ENCODE results near the gene TSKS.

TSKS gene

DNA sequence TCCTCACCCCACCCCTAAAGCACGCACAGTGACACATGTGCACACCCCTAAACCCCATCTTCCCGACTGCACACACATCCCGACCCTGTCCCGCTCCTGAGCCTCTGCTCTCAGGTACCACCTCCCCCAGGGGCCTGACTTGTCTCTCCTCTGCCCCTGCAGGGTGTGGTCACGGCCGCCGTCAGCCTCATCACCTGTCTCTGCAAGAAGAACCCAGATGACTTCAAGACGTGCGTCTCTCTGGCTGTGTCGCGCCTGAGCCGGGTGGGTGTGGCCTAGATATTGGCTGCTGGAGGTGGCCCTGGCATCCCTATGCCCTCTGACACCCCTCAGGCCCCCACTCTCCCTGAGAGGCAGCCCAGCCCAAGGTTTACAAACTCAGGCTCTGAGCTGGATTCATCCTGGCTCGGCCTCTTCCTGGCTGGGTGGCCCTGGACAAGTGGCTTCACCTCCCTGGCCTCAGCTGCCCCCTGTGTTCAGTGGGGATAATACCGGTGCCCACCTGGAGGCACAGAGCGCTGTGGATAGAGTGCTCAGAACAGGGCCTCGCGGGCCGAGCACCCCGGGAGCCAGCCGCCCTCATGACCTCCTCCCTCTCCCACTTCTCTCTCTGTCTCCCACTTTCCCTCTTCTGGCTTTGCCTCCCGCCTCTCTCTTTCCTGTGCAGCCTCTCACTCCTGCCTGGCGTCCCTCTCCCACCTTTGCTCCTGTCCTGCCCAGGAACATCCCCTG, 29.9 kb upstream of the TSKS start:
- DNase-seq (ENCODE audit: low read depth): no peak

DNA sequence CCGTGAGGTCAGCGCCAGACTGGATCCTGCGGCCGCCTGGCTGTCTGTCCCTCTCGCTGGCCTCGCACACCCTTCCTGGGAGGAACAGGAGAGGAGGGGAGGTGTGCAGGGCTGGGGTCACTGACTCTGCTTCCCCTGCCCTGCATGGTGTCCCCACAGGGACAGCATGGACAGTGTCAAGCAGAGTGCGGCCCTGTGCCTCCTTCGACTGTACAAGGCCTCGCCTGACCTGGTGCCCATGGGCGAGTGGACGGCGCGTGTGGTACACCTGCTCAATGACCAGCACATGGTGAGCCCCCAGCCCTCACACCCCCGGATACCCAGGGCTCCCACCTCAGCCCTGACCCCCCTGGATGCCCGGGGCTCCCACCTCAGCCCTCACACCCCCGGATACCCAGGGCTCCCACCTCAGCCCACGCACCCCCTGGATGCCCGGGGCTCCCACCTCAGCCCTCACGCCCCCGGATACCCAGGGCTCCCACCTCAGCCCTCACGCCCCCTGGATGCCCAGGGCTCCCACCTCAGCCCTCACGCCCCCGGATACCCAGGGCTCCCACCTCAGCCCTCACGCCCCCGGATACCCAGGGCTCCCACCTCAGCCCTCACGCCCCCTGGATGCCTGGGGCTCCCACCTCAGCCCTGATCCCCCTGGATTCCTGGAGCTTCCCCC, 28.8 kb upstream of the TSKS start:
- no peak for DNase-seq (ENCODE audit: low read depth)

DNA sequence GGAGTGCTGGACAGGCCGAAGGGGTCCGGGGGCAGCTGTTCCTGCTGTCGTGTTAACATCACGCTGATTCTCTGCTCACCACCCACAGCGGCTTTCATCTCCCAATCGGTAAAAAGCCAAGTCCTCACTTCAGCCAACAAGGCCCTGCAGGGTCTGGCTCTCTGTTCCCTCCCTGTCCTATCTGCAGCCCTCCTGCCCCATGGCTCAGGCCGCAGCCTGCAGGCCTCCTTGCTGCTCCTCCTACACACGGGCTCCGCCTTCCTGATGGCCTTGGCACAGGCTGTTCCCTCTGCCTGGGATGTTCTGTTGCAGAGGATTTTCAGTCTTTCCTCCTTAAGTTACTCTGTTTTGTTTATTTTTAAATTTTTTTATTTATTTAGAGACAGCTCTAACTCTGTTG, 27.8 kb upstream of the TSKS start:
- DNase-seq (ENCODE audit: low read depth): no peak

DNA sequence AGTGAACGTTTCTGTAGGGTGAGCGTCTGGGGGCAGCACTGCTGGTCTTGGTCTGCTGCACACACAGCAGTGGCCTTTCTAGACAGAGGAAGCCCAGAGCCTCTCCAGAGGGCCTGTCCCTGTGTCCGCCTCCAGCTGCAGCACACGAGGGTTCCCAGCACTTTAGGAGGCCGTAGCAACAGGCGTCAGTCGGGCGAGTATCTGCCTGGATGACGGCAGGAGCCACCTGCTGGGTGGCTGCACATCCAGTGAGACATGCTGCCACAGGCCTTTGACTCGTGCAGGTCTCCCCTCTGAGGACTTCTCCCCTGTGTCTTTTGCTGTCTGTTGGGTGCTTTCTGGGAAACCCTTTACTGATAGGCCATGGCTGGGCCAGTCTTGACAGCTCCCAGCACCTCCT, 25.8 kb upstream of the TSKS start:
- DNase-seq (ENCODE audit: low read depth): no peak

DNA sequence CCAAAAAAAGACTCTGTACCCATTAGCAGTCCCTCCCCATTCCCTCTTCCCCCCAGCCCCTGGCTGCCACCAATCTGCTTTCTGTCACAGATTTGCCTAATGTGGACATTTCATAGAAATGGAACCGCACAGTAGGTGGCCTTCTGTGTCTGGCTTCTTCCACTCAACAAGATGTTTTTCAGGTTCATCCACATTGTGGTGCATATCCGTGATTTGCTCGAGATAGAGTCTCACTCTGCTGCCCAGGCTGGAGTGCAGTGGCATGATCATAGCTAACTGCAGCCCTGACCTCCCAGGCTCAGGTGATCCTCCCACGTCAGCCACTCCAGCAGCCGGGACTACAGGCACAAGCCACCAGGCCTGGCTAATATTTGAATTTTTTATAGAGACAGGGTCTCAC, 24.6 kb upstream of the TSKS start:
- DNase-seq (ENCODE audit: low read depth): no peak

DNA sequence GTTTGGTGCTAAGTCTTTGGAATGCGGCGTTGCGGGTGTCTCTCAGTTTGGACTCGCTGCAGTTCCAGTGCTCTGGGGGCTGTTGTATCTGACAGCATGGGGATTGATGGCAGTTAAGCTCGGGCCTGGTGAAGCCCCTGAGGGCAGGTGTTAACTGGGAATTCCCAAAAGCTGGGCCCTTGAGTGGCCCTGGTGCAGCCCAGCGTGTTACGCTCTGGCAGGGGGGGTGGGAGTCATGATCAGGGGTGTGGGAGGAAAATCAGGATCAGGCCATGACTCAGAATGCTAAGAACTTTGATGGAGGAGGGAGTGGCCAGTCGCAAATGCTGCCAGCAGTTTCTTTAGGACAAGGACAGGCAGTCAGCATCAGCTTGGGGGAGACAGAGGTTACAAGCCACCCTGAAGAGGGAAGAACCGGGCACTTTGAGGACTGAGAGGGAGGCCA, 23.3 kb upstream of the TSKS start:
- no peak for DNase-seq (ENCODE audit: low read depth)

DNA sequence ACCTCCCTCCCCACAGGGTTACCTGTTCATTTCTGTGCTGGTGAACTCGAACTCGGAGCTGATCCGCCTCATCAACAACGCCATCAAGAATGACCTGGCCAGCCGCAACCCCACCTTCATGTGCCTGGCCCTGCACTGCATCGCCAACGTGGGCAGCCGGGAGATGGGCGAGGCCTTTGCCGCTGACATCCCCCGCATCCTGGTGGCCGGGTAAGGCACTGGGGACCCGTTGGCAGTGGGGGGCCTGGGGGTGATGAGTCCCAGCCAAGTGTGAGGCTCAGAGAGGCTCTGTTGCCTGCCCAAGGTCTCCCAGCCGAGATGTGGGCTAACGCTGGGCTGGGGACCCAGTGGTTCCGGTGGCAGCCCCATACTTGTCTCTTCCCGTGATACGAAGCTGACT, 19.4 kb upstream of the TSKS start:
- no peak for DNase-seq (ENCODE audit: low read depth)

DNA sequence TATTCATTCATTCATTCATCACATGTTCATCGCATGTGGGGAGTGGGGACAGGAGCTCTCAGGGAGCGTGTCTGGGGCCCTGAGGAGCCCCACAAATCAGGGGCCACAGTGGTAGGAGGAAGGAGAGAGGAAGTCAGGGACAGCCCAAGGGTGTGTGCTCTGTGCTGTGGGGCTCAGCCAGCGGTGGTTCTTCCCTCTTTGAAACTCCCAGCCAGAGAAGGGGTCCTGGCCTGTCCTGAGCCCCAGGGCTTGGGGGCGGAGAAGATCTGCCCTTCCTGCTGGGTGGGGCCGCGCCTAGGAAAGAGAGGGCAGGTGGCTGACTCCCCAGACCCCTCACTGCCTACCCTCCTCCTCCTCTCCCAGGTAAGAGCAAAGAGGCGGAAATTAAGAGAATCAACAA, 18.3 kb upstream of the TSKS start:
- no peak for DNase-seq (ENCODE audit: low read depth)

DNA sequence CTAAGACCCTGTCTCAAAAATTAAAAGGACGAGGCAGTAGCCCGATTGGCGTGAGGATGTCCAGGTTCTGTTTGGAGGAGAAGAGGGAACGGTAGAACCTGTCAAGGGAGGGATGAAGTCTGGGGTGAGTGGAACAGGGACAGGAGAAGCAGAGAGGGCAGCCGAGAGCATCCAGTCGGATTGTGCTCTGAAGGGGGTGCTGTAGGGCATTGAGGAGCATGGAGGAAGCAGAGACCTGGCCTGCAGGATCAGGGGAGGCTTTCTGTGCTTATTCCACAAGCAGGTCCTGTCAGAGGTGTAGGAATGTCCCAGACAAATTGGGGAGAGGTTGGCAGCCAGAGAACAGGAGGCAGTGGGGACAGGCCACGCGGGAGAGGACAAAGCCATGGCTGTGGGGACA, 17.8 kb upstream of the TSKS start:
- DNase-seq (ENCODE audit: low read depth): no peak

DNA sequence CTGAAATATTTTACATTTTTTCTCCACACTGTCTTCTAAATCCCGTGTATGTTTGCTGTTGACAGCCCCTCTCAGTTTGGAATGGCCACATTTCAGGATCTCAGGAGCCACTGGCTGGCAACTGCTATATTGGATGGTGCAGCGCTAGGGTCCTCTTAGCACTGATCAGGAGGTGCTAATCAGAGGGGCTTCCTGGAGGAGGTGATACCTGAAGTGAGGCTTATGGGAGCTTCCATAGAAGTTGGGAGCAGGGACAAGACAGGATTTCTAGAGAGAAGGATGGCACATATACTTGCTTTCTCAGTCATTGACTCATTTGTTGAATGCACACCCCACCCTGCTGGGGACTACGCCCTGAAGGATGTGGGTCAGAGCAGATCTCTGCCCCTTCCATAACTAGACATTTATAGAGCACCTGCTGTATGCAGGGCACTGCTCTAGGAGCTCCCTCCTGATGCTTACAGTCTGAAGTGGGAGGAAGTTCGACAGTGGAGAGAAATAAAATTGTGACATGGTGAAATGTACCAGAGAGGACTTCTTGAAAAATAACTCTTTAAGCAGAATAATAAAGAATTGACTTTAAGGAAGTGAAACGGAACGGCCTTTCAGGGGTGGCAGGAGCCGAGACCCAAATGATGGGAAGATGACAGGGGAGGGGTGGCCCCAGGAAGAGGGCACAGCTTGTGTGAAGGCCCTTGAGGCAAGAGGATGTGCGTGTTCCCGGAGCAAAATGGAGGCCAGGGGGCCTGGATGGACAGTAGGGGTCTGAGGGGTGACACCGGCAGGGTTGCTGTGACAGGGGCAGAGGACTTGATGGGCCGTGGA, 16.8 kb upstream of the TSKS start:
- no peak for DNase-seq (ENCODE audit: low read depth)

DNA sequence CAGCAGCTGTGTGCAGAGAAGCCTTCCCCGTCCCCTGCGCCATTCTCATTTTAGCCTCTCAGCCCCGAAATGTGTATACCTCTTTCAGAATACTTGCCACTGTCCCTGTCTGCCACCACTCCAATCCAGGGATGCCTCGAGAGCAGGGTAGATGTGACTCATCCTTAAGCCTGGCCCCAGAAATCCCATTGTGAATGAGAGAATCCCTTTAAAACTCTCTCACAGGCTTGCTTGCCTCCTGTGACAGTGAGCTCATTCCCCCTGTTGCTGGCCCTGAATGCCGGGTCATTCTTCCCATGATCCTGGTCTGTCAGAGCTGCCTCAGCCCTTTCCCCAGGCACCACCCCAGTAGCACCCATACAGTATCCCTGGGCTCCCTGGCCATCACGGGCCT, 13.3 kb upstream of the TSKS start:
- no peak for DNase-seq (ENCODE audit: low read depth)

DNA sequence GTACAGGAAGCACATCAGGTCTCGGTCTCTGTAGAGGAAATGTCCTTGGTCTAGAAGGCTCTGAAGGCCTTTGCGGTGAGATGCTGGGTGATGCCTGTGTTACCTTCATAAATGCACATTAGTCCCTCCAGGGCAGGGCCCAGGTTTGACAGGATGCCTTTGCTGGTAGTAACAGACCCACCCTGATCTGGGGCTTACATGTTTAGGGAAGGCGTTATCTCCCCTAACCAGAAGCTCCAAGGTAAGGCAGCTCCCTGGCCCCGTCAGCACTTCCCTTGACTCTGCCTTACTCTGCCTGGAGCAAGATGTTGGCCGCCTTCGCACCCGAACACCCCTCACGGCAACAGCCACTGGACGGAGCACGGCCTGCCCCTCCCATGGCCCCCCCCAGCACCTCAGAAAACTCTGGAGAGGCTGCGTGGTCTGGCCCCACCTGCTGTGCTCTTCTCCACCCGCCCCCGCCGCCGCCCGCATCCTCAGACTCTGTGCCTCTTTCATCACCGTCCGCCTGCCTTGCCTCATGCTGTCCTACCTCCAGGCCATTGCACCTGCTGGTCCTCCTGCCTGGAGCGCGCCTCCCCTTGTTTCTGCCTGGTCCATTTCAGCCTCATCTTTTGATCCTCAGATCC, 12.8 kb upstream of the TSKS start:
- no peak for DNase-seq (ENCODE audit: low read depth)

DNA sequence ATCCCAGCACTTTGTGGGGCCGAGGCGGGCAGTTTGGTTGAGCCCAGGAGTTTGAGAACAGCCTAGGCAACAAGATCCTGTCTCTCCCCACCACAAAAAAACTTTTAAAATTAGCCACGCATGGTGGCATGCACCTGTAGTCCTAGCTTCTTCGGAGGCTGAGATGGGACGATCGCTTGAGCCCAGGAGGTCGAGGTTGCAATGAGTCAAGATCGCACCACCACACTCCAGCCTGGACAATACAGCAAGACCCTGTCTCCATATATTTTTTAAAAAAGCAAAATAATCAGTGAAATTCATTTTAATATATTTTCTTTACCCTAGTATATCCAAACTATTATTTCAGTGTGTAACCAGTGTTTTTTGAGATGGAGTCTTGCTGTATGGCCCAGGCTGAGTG, 11.9 kb upstream of the TSKS start:
- DNase-seq (ENCODE audit: low read depth): no peak

DNA sequence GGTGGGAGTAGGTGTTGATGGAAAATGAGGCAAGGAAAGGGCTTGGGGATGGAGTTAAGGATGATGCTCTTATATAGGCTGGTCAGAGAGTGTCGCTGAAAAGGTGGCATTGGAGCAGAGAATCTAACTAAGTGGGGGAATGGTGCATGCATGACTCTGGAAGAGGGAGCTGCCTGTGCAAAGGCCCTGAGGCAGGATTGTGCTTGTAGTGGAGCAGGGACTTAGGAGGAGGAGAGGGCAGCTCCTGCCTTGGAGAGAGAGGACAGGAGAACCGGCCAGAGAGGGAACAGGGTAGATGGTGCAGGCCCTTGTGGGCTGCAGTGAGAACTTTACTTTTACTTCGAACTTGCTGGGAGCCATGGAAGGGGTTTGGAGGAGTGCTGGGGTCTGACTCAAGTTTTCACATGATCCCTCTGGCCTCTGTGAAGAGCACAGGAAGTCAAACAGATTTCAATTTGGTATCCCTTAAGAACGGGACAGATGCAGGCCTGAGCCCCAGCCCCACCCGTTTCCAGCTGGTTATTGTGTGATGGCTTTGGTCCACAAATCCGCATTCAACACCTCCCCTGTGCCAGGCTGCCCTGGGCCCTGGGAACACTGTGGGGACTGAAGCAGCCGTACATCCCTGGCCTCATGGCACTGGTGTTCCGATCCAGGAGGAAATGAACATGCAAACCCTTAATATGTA, 10.7 kb upstream of the TSKS start:
- no peak for DNase-seq (ENCODE audit: low read depth)

DNA sequence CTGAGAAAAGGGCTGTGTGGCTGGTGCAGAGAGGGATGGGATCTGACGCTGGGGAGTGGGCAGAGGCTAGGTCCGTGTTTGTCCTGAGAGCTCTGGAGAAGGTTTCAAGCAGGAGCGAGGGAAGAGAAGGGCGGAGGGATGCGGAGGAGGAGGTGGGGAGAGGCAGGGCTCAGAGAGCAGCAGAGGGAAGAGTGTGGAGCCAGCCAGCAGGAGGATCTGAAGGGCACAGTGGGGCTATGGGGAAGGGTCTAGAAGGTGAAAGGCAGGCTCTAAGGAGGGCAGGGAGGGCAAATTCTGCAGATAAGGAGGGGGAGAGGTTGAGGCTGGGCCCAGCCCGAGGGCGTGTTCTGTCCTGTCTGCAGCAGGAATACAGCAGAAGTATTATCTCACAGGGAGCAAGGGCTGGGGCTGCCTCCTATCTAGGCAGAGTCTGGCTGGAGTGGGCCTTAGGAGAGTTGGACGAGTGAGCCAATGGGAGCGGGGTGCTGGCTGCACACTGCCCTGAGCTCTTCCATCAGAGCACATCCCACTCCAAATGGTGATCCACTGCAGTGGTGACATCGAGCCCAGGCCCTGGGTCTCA, 9.8 kb upstream of the TSKS start:
- no peak for DNase-seq (ENCODE audit: low read depth)

DNA sequence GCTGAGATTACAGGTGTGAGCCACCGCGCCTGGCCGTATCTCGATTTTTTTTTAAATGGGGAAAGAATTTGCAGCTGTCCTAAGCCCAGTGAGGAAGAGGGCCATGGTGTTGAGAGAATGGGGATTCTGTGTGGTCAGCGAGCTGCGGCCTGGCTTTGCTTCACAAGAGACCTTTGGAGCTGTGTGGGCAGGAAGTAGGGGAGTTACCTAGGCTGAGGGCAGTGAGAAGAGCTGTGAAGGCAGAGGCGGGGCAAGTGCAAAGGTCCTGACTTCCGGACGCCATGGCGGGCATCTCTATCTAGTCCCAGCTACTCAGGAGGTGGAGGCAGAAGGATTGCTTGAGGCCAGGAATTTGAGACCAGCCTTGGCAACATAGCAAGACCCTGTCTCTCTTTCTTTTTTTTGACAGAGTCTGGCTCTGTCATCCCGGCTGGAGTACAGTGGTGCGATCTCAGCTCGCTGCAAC, 8.6 kb upstream of the TSKS start:
- DNase-seq (ENCODE audit: low read depth): no peak

DNA sequence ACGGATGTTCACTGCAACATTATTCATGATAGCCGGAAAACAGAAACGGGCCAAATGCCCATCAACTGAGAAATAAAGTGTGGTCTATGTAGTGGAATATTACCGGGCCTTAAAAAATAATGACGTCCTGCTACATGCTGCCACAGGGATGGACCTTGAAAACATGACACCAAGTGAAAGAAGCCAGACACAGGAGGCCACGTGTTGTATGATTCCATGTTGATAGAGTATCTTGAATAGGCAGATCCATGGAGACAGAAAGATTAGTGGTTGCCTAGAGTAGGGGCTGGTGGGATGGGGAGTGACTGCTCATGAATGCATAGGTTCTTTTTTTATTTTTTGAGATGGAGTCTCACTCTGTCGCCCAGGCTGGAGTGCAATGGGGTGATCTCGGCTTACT, 7.4 kb upstream of the TSKS start:
- no peak for DNase-seq (ENCODE audit: low read depth)

DNA sequence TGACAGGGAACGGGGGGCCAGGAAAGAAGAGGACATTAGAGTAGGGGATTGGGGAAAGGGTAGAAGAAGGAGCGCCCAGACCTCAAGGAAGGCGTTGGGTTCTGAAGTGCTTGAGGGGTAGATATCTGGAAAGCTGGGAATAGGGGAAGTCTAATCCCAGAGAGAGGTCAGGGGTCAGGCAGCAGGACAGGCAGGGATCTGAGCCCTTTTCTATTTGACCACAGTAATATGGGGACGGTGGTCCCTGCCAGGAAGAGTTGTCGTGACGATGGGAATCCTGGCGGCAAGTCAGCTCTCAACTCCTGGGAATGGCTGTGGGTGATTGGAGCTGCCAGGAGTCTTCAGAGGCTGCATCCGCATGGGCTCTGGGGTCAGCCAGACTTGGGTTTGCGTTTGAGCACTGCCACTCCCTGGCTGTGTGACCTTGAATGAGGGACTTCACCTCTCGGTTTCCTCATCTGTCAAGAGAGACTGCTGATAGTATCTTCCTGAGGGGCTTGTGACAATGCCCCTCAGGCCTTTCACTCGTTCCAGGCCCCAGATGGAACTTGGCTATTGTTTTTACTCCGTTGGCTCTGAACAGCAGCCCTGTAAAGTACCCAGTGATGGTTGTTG, 5.0 kb upstream of the TSKS start:
- no peak for DNase-seq (ENCODE audit: low read depth)

DNA sequence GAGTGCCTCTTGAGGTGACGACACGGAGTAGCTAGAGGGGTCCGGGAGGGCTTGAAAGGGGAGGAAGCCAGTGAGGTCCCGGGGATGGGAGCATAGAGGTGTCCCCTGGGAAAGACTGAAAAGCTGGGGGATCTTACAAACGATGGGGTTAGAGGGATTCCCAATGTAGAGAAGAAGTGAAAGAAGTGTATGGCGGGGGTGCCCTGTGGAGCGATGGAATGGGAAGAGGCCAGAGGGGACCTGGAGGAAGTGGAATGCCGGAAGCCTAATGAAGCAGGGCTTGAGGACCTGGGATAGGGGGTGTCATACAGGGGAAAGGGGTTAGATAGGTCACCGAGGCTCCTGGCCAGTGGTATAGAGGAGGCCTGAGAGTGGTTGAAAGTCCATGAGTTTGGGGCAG, 4.3 kb upstream of the TSKS start:
- DNase-seq (ENCODE audit: low read depth): no peak

DNA sequence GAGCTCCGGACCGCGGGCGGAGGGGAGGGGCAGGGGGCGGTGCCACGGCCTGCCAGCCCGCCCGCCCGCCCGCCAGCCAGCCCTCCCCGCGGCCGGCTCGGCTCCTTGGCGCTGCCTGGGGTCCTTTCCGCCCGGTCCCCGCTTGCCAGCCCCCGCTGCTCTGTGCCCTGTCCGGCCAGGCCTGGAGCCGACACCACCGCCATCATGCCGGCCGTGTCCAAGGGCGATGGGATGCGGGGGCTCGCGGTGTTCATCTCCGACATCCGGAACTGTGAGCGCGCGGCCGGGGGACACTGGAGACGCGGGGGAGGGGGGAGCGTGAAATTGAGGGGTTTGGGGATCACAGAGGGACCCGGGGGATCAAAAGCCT, 3.8 kb upstream of the TSKS start, which contains the start of gene AP2A1:
Gene AP2A1, plus strand, starts transcription at position 72 of the 370 bp plus-strand sequence. Its CDS starts 133 bp downstream, at position 205.
- no peak for DNase-seq (ENCODE audit: low read depth)
